Vagina (tissue), 2 donors: ENCODE measurements around the gene CXCL6. TPM values are rescaled to one million over a fixed set of nuclear protein-coding genes. Genes with fewer than 3 reads are reported as not detected.
A peak's percentile ranks its signal among the peaks of the same experiment; 100 is the strongest.

Experiments
- DNase-seq, 2 donors: peaks; one replicate each; pipeline ENCODE4 v3.0.0-alpha.2; 2017; ENCODE audit errors: extremely low spot score in 2 of 2
- H3K27ac ChIP-seq: fragments of 200-600 bp; sonication (generic); one replicate; pipeline ENCODE4 v1.5.1; 2019
- H3K27me3 ChIP-seq: fragments of 200-600 bp; sonication (generic); one replicate; pipeline ENCODE4 v1.5.1; 2019
- H3K36me3 ChIP-seq, 2 donors: fragments of 200-600 bp; sonication (generic); one replicate each; pipeline ENCODE4 v1.5.1; 2017 to 2019
- H3K4me1 ChIP-seq: fragments of 200-600 bp; sonication (generic); one replicate; pipeline ENCODE4 v1.5.1; 2019
- H3K4me3 ChIP-seq, 2 donors: fragments of 200-600 bp; sonication (generic); 1 replicate in 1 of 2; 2 replicates in 1 of 2; pipeline ENCODE4 v1.5.1; 2016 to 2019
- H3K9me3 ChIP-seq: fragments of 200-600 bp; sonication (generic); one replicate; pipeline ENCODE4 v1.5.1; 2019
- CTCF ChIP-seq, 3 experiments: fragments of 450-650 bp in 2 of 3; fragments of 200-600 bp in 1 of 3; sonication (generic) in 1 of 3; IDR thresholded peaks; one replicate each; pipeline ENCODE4 v1.5.1; 2017 to 2019; ENCODE audit warnings: antibody characterized with exemption in 3 of 3, mild to moderate bottlenecking in 2 of 3, moderate library complexity in 2 of 3
- POLR2A ChIP-seq, 2 donors: fragments of 450-650 bp; IDR thresholded peaks; one replicate each; pipeline ENCODE4 v1.6.1; 2017; ENCODE audit warnings: antibody characterized with exemption in 2 of 2, mild to moderate bottlenecking in 2 of 2, moderate library complexity in 2 of 2
- POLR2AphosphoS5 ChIP-seq, 2 donors: sonication (generic); formaldehyde crosslinking; IDR thresholded peaks; one replicate each; pipeline ENCODE4 v1.9.0; 2017; ENCODE audit warnings: antibody characterized with exemption in 2 of 2, mild to moderate bottlenecking in 2 of 2, low read depth in 1 of 2; ENCODE audit not compliant: insufficient read depth in 1 of 2
- intact Hi-C: fragments of 100-400 bp; cut with DNase I; formaldehyde crosslinking; loops from one replicate; pipeline ENCODE4 v1.15.1; 2023
- total RNA-seq: library from RNA; depleted of rRNA; stranded (reverse); fragments of >200 nt; gene quantifications from one replicate; pipeline ENCODE4 v1.2.3, GENCODE V29; 2016

CXCL6 gene
- total RNA-seq, 1 donor from 2014 or later: 13.8 TPM

- DNase-seq: no peak
- Histone ChIP-seq H3K9me3 (no peaks in the 10 kb centered on the region), H3K27ac (no peak overlapping the region), H3K36me3 (no peaks in the 10 kb centered on the region), H3K27me3 (no peaks in the 10 kb centered on the region), H3K4me3 (no peak overlapping the region), H3K4me1 (no peaks in the 10 kb centered on the region)
- no peak for TF ChIP-seq CTCF (IDR thresholded peaks at IDR 0.05)
- TF ChIP-seq POLR2A (IDR thresholded peaks at IDR 0.05): no peak
- no peak for TF ChIP-seq POLR2AphosphoS5 (IDR thresholded peaks at IDR 0.05; ENCODE audit: insufficient read depth in 1 of 2, low read depth in 1 of 2)
- intact Hi-C loops: no loop called here
Measured at GRCh38 chr4:73883306-73883705, 46.8 kb downstream of the CXCL6 start.

GRCh38 chr4:73885574-73886267, 49.2 kb downstream of the CXCL6 start:
- intact Hi-C loops: no loop called here
- H3K9me3 ChIP-seq: no peaks in the 10 kb centered on the region
- H3K27ac ChIP-seq: peak overlapping the region; percentile 26
- H3K27me3 ChIP-seq: no peaks in the 10 kb centered on the region
- no peak for TF ChIP-seq POLR2AphosphoS5 (IDR thresholded peaks at IDR 0.05; ENCODE audit: insufficient read depth in 1 of 2, low read depth in 1 of 2)
- no peak for TF ChIP-seq CTCF (IDR thresholded peaks at IDR 0.05)
- no peak for TF ChIP-seq POLR2A (IDR thresholded peaks at IDR 0.05)
- DNase-seq: no peak
- no peaks in the 10 kb centered on the region for H3K4me1 ChIP-seq
- no peak overlapping the region for H3K4me3 ChIP-seq
- no peaks in the 10 kb centered on the region for H3K36me3 ChIP-seq

Other genes starting within 250 kb of the CXCL6 start
- 16.9 TPM for gene RASSF6, start 216.2 kb upstream of the CXCL6 start, total RNA-seq
- 0.49 TPM for gene CXCL8, start 96.1 kb upstream of the CXCL6 start, total RNA-seq
- not detected for gene PF4V1, start 16.6 kb downstream of the CXCL6 start, total RNA-seq
- 26.3 TPM for gene CXCL1, start 32.7 kb downstream of the CXCL6 start, total RNA-seq
- gene PF4, start 145.3 kb downstream of the CXCL6 start, total RNA-seq: 9.1 TPM
- not detected for gene PPBP, start 151.5 kb downstream of the CXCL6 start, total RNA-seq
- not detected for gene CXCL5, start 162.0 kb downstream of the CXCL6 start, total RNA-seq
- not detected for gene CXCL3, start 202.0 kb downstream of the CXCL6 start, total RNA-seq